Liver (tissue), 3 donors: ENCODE measurements around the gene SLC24A4.

Experiments used
- CTCF ChIP-seq: fragments of 150-350 bp; IDR thresholded peaks from 2 replicates; pipeline ENCODE4 v1.5.1; 2017; ENCODE audit warnings: improper control_type of control experiment, low read depth, low read length; ENCODE audit not compliant: missing input control
- FOXA1 ChIP-seq: IDR thresholded peaks from 2 replicates; pipeline ENCODE4 v1.6.1; 2016; ENCODE audit warnings: antibody characterized with exemption
- GABPA ChIP-seq, 2 donors: IDR thresholded peaks in 1 of 2; conservative IDR thresholded peaks in 1 of 2; 2 replicates each; pipeline ENCODE4 v1.6.1; 2016; ENCODE audit warnings: antibody characterized with exemption in 2 of 2, mild to moderate bottlenecking in 1 of 2, moderate library complexity in 1 of 2
- HNF4G ChIP-seq: IDR thresholded peaks from 2 replicates; pipeline ENCODE4 v1.6.1; 2016; ENCODE audit warnings: antibody characterized with exemption
- JUND ChIP-seq, 2 donors: IDR thresholded peaks; 2 replicates each; pipeline ENCODE4 v1.6.1; 2016; ENCODE audit warnings: antibody characterized with exemption in 2 of 2
- MAX ChIP-seq: IDR thresholded peaks from 2 replicates; pipeline ENCODE4 v1.6.1; 2016; ENCODE audit warnings: antibody characterized with exemption
- RAD21 ChIP-seq, 2 donors: IDR thresholded peaks; 2 replicates each; pipeline ENCODE4 v1.6.1; 2016; ENCODE audit warnings: antibody characterized with exemption in 2 of 2, mild to moderate bottlenecking in 2 of 2
- REST ChIP-seq: IDR thresholded peaks from 2 replicates; pipeline ENCODE4 v1.6.1; 2016; ENCODE audit warnings: antibody characterized with exemption, mild to moderate bottlenecking
- RXRA ChIP-seq, 2 donors: IDR thresholded peaks; 2 replicates each; pipeline ENCODE4 v1.6.1; 2017 to 2018; ENCODE audit warnings: antibody characterized with exemption in 2 of 2, mild to moderate bottlenecking in 1 of 2
- TAF1 ChIP-seq: conservative IDR thresholded peaks from 2 replicates; pipeline ENCODE4 v1.6.1; 2016; ENCODE audit warnings: antibody characterized with exemption, mild to moderate bottlenecking
- YY1 ChIP-seq: IDR thresholded peaks from 2 replicates; pipeline ENCODE4 v1.6.1; 2016; ENCODE audit warnings: antibody characterized with exemption, mild to moderate bottlenecking
- donor health status: healthy.
- donor health status: healthy.

- no peak for TF ChIP-seq CTCF
- TF ChIP-seq HNF4G = no peak
- TF ChIP-seq YY1 = no peak
- no peak for TF ChIP-seq MAX
- no peak for TF ChIP-seq JUND (IDR thresholded peaks at IDR 0.05)
- TF ChIP-seq GABPA (IDR thresholded peaks at IDR 0.05 in 1 of 2, conservative IDR thresholded peaks at IDR 0.05 in 1 of 2) = no peak
- TF ChIP-seq REST = no peak
- TF ChIP-seq RAD21 (IDR thresholded peaks at IDR 0.05) = no peak
- TF ChIP-seq TAF1 = no peak
- no peak for TF ChIP-seq RXRA (IDR thresholded peaks at IDR 0.05)
- no peak for TF ChIP-seq FOXA1
Observed at GRCh38 chr14:92404938-92405337, 82.0 kb downstream of the SLC24A4 start.
